B cell (primary cell): ENCODE data around the gene HNRNPD. TPM values are rescaled to one million over a fixed set of nuclear protein-coding genes. Genes with fewer than 3 reads are reported as not detected.
A peak's percentile ranks its signal among the peaks of the same experiment; 100 is the strongest.
"Not testable (repeated sequence)": the region's sequence is repeated elsewhere in the genome, so short reads cannot be mapped to it uniquely, and the experiment has no call there.

ENCODE experiments used
- ATAC-seq: fragments of 200-7000 bp; cut with Tn5 transposase; one replicate; pipeline ENCODE4 v1.10.0; 2021; ENCODE audit warnings: low read depth, mild to moderate bottlenecking, moderate number of reproducible peaks, moderate library complexity
- CTCF ChIA-PET: fragments of 350-600 bp; sonication (Branson Sonifier 250); formaldehyde crosslinking; loops from one replicate; lab custom pipeline; 2021; ENCODE audit warnings: antibody characterized with exemption, inconsistent platforms; lab: Charles Lee
- POLR2A ChIA-PET: fragments of 350-600 bp; sonication (Branson Sonifier 250); formaldehyde crosslinking; loops from one replicate; lab custom pipeline; 2021; ENCODE audit warnings: antibody characterized with exemption; lab: Charles Lee
- DNase-seq: peaks from one replicate; pipeline ENCODE4 v3.0.0; 2013
- H2AFZ ChIP-seq: 2 replicates; pipeline ENCODE4 v1.6.1; 2012; ENCODE audit warnings: mild to moderate bottlenecking, low read depth, low read length; ENCODE audit not compliant: insufficient read depth, poor library complexity, severe bottlenecking
- H3K27ac ChIP-seq, 2 donors: 1 replicate in 1 of 2; 2 replicates in 1 of 2; pipeline ENCODE4 v1.5.1; 2012 to 2013; ENCODE audit warnings: low read length in 2 of 2, mild to moderate bottlenecking in 2 of 2, moderate library complexity in 1 of 2
- H3K27me3 ChIP-seq, 4 experiments: fragments of 200-600 bp in 1 of 4; sonication (generic) in 1 of 4; replicated peaks in 1 of 4; 1 replicate in 2 of 4; 2 replicates in 2 of 4; pipeline versions ENCODE4 v1.6.1 to v1.7.0; 2013 to 2016; ENCODE audit warnings: low read length in 3 of 4, mild to moderate bottlenecking in 2 of 4, mixed read lengths in 1 of 4, moderate library complexity in 1 of 4; ENCODE audit not compliant: insufficient read depth in 4 of 4, control insufficient read depth in 3 of 4; ENCODE audit errors: control extremely low read depth in 1 of 4
- H3K36me3 ChIP-seq, 2 experiments: replicated peaks in 1 of 2; 1 replicate in 1 of 2; 2 replicates in 1 of 2; pipeline versions ENCODE4 v1.6.1 to v1.7.1; 2013; ENCODE audit warnings: low read length in 1 of 2; ENCODE audit not compliant: insufficient read depth in 2 of 2, control insufficient read depth in 1 of 2; ENCODE audit errors: control extremely low read depth in 1 of 2, extremely low read depth in 1 of 2
- H3K4me1 ChIP-seq, 2 donors: fragments of 200-600 bp in 1 of 2; sonication (generic) in 1 of 2; 1 replicate in 1 of 2; 2 replicates in 1 of 2; pipeline versions ENCODE4 v1.5.1 to v1.6.1; 2013 to 2017; ENCODE audit warnings: low read length in 2 of 2; ENCODE audit not compliant: control insufficient read depth in 2 of 2, insufficient read depth in 2 of 2
- H3K4me2 ChIP-seq: replicated peaks from 2 replicates; pipeline ENCODE3; 2012; ENCODE audit warnings: mild to moderate bottlenecking, low read depth, low read length; ENCODE audit not compliant: poor library complexity, severe bottlenecking
- H3K4me3 ChIP-seq, 5 experiments: fragments of 200-600 bp in 1 of 5; sonication (generic) in 1 of 5; 1 replicate in 3 of 5; 2 replicates in 2 of 5; pipeline versions ENCODE4 v1.5.1 to v1.7.0; 2011 to 2016; ENCODE audit warnings: low read length in 4 of 5, mild to moderate bottlenecking in 4 of 5, low read depth in 2 of 5, control low read depth in 1 of 5, moderate library complexity in 1 of 5; ENCODE audit not compliant: insufficient read depth in 1 of 5; ENCODE audit errors: control extremely low read depth in 1 of 5, extremely low read depth in 1 of 5
- H3K79me2 ChIP-seq: fragments of 200-600 bp; sonication (generic); one replicate; pipeline ENCODE4 v1.6.0; 2016; ENCODE audit warnings: low read length; ENCODE audit not compliant: control insufficient read depth, insufficient read depth
- H3K9ac ChIP-seq: fragments of 200-600 bp; sonication (generic); 2 replicates; pipeline ENCODE4 v1.6.1; 2017; ENCODE audit warnings: mild to moderate bottlenecking, low read length, moderate library complexity
- H3K9me3 ChIP-seq, 3 donors: one replicate each; pipeline versions ENCODE4 v1.6.1 to v1.7.1; 2013; ENCODE audit warnings: low read length in 2 of 3; ENCODE audit not compliant: control insufficient read depth in 2 of 3, insufficient read depth in 1 of 3; ENCODE audit errors: control extremely low read depth in 1 of 3
- H4K20me1 ChIP-seq: 2 replicates; pipeline ENCODE4 v1.6.0; 2012; ENCODE audit warnings: mild to moderate bottlenecking, low read length; ENCODE audit not compliant: insufficient read depth, control insufficient read depth, poor library complexity, severe bottlenecking
- H3K27ac Mint-ChIP-seq: one replicate; pipeline ENCODE4 v1.8.0; 2021; ENCODE audit warnings: mixed read lengths
- H3K27me3 Mint-ChIP-seq: one replicate; pipeline ENCODE4 v1.8.0; 2021; ENCODE audit warnings: mixed read lengths
- H3K4me1 Mint-ChIP-seq: one replicate; pipeline ENCODE4 v1.8.0; 2021; ENCODE audit warnings: mixed read lengths
- H3K4me3 Mint-ChIP-seq: one replicate; pipeline ENCODE4 v1.8.0; 2021; ENCODE audit warnings: mixed read lengths
- H3K9me3 Mint-ChIP-seq: one replicate; pipeline ENCODE4 v1.8.0; 2022; ENCODE audit warnings: mixed read lengths; ENCODE audit not compliant: insufficient read depth
- CTCF ChIP-seq: fragments of 200-600 bp; IDR thresholded peaks from one replicate; pipeline ENCODE4 v1.8.0; 2022; ENCODE audit warnings: antibody characterized with exemption, mild to moderate bottlenecking
- EZH2 ChIP-seq: IDR thresholded peaks from 2 replicates; pipeline ENCODE4 v1.6.1; 2012; ENCODE audit warnings: borderline replicate concordance, low read depth, mild to moderate bottlenecking, moderate library complexity, low read length; ENCODE audit not compliant: insufficient read depth, poor library complexity, severe bottlenecking
- WGBS: methylation state at CpG from one replicate; pipeline ENCODE4 v1.1.5; 2013; ENCODE audit warnings: missing lambda C conversion rate; ENCODE audit not compliant: insufficient coverage; 5-methylcytosine and 5-hydroxymethylcytosine counted together
- intact Hi-C: fragments of 100-400 bp; cut with micrococcal nuclease; formaldehyde crosslinking; loops from one replicate; pipeline ENCODE4 v1.10.0; 2022
- polyA plus RNA-seq: library from polyadenylated mRNA; depleted of rRNA; stranded (reverse); fragments of >200 nt; gene quantifications from 2 replicates; pipeline ENCODE4 v1.2.3, GENCODE V29; 2012
- total RNA-seq, 2 donors: library from RNA; stranded (reverse); fragments of 120-200 nt in 1 of 2; gene quantifications; 1 replicate in 1 of 2; 2 replicates in 1 of 2; pipeline versions ENCODE4 v1.2.3 to v1.2.4, GENCODE V29; 2013 to 2022

Gene HNRNPD
- total and polyA plus RNA-seq, 2 donors (not counting 1 experiment from before 2014, with no cell fraction given): 120 to 280 TPM

DNA sequence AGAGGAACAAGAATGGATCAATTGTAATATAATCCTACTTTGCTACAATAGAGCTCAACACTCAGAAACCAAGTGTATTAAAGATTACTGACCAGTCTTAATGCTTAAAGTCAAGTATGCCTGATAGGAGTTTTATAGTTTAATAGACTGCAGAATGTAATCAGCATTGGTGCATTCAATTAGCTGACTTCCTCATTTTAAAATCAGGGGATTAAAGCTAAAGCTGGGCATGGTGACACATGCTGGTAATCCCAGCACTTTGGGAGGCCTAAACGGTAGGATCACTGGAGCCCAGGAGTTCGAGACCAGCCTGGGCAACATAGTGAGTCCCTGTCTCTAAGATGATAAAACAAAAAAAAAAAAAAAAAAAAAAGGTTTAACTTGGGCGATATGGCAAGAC lies 45.7 kb upstream of the HNRNPD start:
- H3K4me1 Mint-ChIP-seq: peaks cover 18% of the 10 kb centered on the region
- TF ChIP-seq CTCF (no peak), EZH2 (no peak)
- no peak for DNase-seq
- no peak for ATAC-seq
- ChIA-PET POLR2A (interaction anchor here (1.2 kb wide), 1 partner anchor 9 kb away, joined by 16 read pairs; no protein-coding TSS in a partner anchor), CTCF (interaction anchor here (1.9 kb wide), 1 partner anchor 10 kb away, joined by 10 read pairs; no protein-coding TSS in a partner anchor)
- H3K36me3 ChIP-seq: peaks cover 6 to 16% of the 10 kb centered on the region in 2 experiments
- H3K4me1 ChIP-seq: peaks cover 9 to 11% of the 10 kb centered on the region in 2 donors
- intact Hi-C loops: no loop called here
- H3K9me3 ChIP-seq: no peaks in the 10 kb centered on the region
- H3K27ac Mint-ChIP-seq: no peak overlapping the region
- H3K27me3 Mint-ChIP-seq: peaks cover 3% of the 10 kb centered on the region
- H3K27me3 ChIP-seq: peaks cover 0 to 4% (median 0%) of the 10 kb centered on the region in 4 experiments
- WGBS: no CpG with 5 or more reads among the region's 3 CpGs
- H3K9ac ChIP-seq: no peak overlapping the region
- H4K20me1 ChIP-seq: peaks cover 5% of the 10 kb centered on the region
- no peak overlapping the region for H3K4me2 ChIP-seq
- no peak overlapping the region for H3K27ac ChIP-seq
- H3K9me3 Mint-ChIP-seq: no peaks in the 10 kb centered on the region
- H3K4me3 ChIP-seq: no peak overlapping the region
- no peaks in the 10 kb centered on the region for H3K79me2 ChIP-seq
- no peak overlapping the region for H3K4me3 Mint-ChIP-seq
- H2AFZ ChIP-seq: no peak overlapping the region

GRCh38 chr4:82415922-82416365 lies 42.2 kb upstream of the HNRNPD start:
- Histone ChIP-seq H3K27me3 (peaks cover 0 to 4% (median 0%) of the 10 kb centered on the region in 4 experiments), H3K36me3 (no peaks in the 10 kb centered on the region), H3K4me3 (peak overlapping the region in 3 of 5 experiments; percentile 1 to 30 (median 18)), H3K9ac (peak overlapping the region; percentile 4), H3K4me2 (peak overlapping the region; percentile 59), H3K9me3 (peaks cover 0 to 6% (median 0%) of the 10 kb centered on the region in 3 donors), H2AFZ (peak overlapping the region; percentile 40), H4K20me1 (no peaks in the 10 kb centered on the region), H3K4me1 (peaks cover 9 to 11% of the 10 kb centered on the region in 2 donors), H3K27ac (no peak overlapping the region), H3K79me2 (no peaks in the 10 kb centered on the region)
- H3K9me3 Mint-ChIP-seq: no peaks in the 10 kb centered on the region
- TF ChIP-seq EZH2: no peak
- no peak for TF ChIP-seq CTCF
- ChIA-PET CTCF (interaction anchor here (0.6 to 2.7 kb wide), 2 partner anchors 13 to 1470 kb away, joined by 3 to 11 read pairs; no protein-coding TSS in a partner anchor), POLR2A (no interaction called here)
- WGBS: 27% methylated on average over 12 of the region's 12 CpGs
- H3K4me3 Mint-ChIP-seq: peak overlapping the region; percentile 79
- peak; percentile 54 for ATAC-seq
- peaks cover 16% of the 10 kb centered on the region for H3K4me1 Mint-ChIP-seq
- intact Hi-C loops: no loop called here
- H3K27me3 Mint-ChIP-seq: peaks cover 3% of the 10 kb centered on the region
- peak; percentile 45 for DNase-seq
- H3K27ac Mint-ChIP-seq: peak overlapping the region; percentile 10

DNA sequence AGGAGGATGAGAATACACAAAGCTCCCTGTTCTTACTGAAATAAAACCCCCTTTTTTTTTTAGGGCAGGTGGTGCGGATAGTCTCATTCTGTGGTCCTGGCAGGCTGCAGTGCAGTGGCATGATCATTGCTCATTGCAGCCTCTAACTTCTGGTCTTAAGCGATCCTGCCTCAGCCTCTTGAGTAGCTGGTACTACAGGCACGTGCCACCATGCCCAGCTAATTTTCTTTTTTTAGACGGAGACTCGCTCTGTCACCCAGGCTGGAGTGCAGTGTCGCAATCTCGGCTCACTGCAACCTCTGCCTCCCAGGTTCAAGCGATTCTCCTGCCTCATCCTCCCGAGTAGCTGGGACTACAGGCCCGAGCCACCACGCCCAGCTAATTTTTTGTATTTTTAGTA lies 41.3 kb upstream of the HNRNPD start:
- H3K4me3 Mint-ChIP-seq, intact Hi-C loops, H3K79me2 ChIP-seq, H4K20me1 ChIP-seq, DNase-seq, H3K27me3 ChIP-seq, H3K27ac Mint-ChIP-seq, H3K9ac ChIP-seq, H3K4me3 ChIP-seq, ATAC-seq, H3K9me3 Mint-ChIP-seq, H3K36me3 ChIP-seq, H2AFZ ChIP-seq, H3K9me3 ChIP-seq, H3K27me3 Mint-ChIP-seq, H3K4me2 ChIP-seq, H3K27ac ChIP-seq: not testable (repeated sequence)
- WGBS: 97% methylated on average over 9 of the region's 11 CpGs
- H3K4me1 Mint-ChIP-seq: peaks cover 16% of the 10 kb centered on the region
- H3K4me1 ChIP-seq: peaks cover 9 to 11% of the 10 kb centered on the region in 2 donors
- ChIA-PET POLR2A (interaction anchor here (0.6 kb wide), 1 partner anchor 50 kb away, joined by 4 read pairs; no protein-coding TSS in a partner anchor), CTCF (interaction anchor here (0.6 to 2.7 kb wide), 2 partner anchors 14 to 1469 kb away, joined by 3 to 11 read pairs; no protein-coding TSS in a partner anchor)
